H9 (cell line): ENCODE data around the gene RASSF8. TPM values are rescaled to one million over a fixed set of nuclear protein-coding genes. Genes with fewer than 3 reads are reported as not detected.

Experiments used
- DNase-seq: peaks from one replicate; pipeline ENCODE4 v3.0.0-alpha.2; 2017
- H2AFZ ChIP-seq: one replicate; pipeline ENCODE4 v1.6.1; 2013; ENCODE audit warnings: mild to moderate bottlenecking, low read length, control low read depth, moderate library complexity
- H2AK5ac ChIP-seq: 2 replicates; pipeline ENCODE4 v1.6.1; 2013; ENCODE audit warnings: low read length, control low read depth, mixed read lengths; ENCODE audit not compliant: insufficient read length
- H2BK120ac ChIP-seq: one replicate; pipeline ENCODE4 v1.6.1; 2013; ENCODE audit warnings: low read depth, mild to moderate bottlenecking, low read length, control low read depth, inconsistent platforms; ENCODE audit not compliant: poor library complexity, severe bottlenecking
- H2BK12ac ChIP-seq: 2 replicates; pipeline ENCODE4 v1.6.1; 2013; ENCODE audit warnings: low read length, control low read depth, mixed read lengths, low read depth; ENCODE audit not compliant: insufficient read length
- H2BK15ac ChIP-seq: 2 replicates; pipeline ENCODE4 v1.6.1; 2013; ENCODE audit warnings: low read depth, low read length, control low read depth
- H2BK20ac ChIP-seq: one replicate; pipeline ENCODE4 v1.6.1; 2013; ENCODE audit warnings: low read depth, mild to moderate bottlenecking, low read length, control low read depth, inconsistent platforms; ENCODE audit not compliant: poor library complexity, severe bottlenecking
- H2BK5ac ChIP-seq: 2 replicates; pipeline ENCODE4 v1.6.1; 2013; ENCODE audit warnings: low read length, control low read depth, mixed read lengths; ENCODE audit not compliant: insufficient read length
- H3K14ac ChIP-seq: 2 replicates; pipeline ENCODE4 v1.6.1; 2013; ENCODE audit warnings: low read length, control low read depth; ENCODE audit not compliant: insufficient read depth
- H3K18ac ChIP-seq: 2 replicates; pipeline ENCODE4 v1.6.1; 2013; ENCODE audit warnings: low read depth, mild to moderate bottlenecking, mixed read lengths, low read length, control low read depth; ENCODE audit not compliant: insufficient read length
- H3K23ac ChIP-seq: 2 replicates; pipeline ENCODE4 v1.6.1; 2013; ENCODE audit warnings: low read length, control low read depth, mixed read lengths, low read depth; ENCODE audit not compliant: insufficient read length
- H3K23me2 ChIP-seq: 2 replicates; pipeline ENCODE4 v1.6.1; 2013; ENCODE audit warnings: low read depth, mild to moderate bottlenecking, mixed read lengths, low read length, control low read depth; ENCODE audit not compliant: insufficient read length, poor library complexity, severe bottlenecking
- H3K27ac ChIP-seq: 2 replicates; pipeline ENCODE4 v1.5.1; 2013; ENCODE audit warnings: low read length, control low read depth, mixed read lengths, low read depth; ENCODE audit not compliant: insufficient read length
- H3K27me3 ChIP-seq: 2 replicates; pipeline ENCODE4 v1.6.1; 2013; ENCODE audit warnings: low read length, control low read depth, inconsistent platforms; ENCODE audit not compliant: insufficient read depth
- H3K4ac ChIP-seq: 2 replicates; pipeline ENCODE4 v1.6.1; 2013; ENCODE audit warnings: low read depth, mild to moderate bottlenecking, control low read depth, inconsistent platforms, low read length, moderate library complexity
- H3K4me1 ChIP-seq: 2 replicates; pipeline ENCODE4 v1.6.1; 2013; ENCODE audit warnings: low read length, control low read depth, inconsistent platforms; ENCODE audit not compliant: insufficient read depth
- H3K4me2 ChIP-seq: 2 replicates; pipeline ENCODE4 v1.6.1; 2013; ENCODE audit warnings: low read length, control low read depth, mixed read lengths; ENCODE audit not compliant: insufficient read length, insufficient read depth
- H3K56ac ChIP-seq: 2 replicates; pipeline ENCODE4 v1.6.1; 2013; ENCODE audit warnings: low read depth, mild to moderate bottlenecking, mixed read lengths, low read length, control low read depth; ENCODE audit not compliant: insufficient read length
- H3K79me1 ChIP-seq: 2 replicates; pipeline ENCODE4 v1.6.1; 2013; ENCODE audit warnings: low read depth, mild to moderate bottlenecking, moderate library complexity, low read length, control low read depth, inconsistent platforms; ENCODE audit not compliant: insufficient read depth, poor library complexity, severe bottlenecking
- H3K79me2 ChIP-seq: 2 replicates; pipeline ENCODE4 v1.6.1; 2013; ENCODE audit warnings: low read length, control low read depth, inconsistent platforms; ENCODE audit not compliant: insufficient read depth
- H3K9ac ChIP-seq: 2 replicates; pipeline ENCODE4 v1.6.1; 2013; ENCODE audit warnings: low read length, control low read depth, mixed read lengths; ENCODE audit not compliant: insufficient read length; ENCODE audit errors: extremely low read depth
- H3K9me3 ChIP-seq: one replicate; pipeline ENCODE4 v1.6.1; 2013; ENCODE audit warnings: low read depth, low read length, inconsistent platforms; ENCODE audit not compliant: control insufficient read depth
- H3T11ph ChIP-seq: one replicate; pipeline ENCODE4 v1.6.1; 2013; ENCODE audit warnings: mild to moderate bottlenecking, low read length, control low read depth, inconsistent platforms
- H4K20me1 ChIP-seq: one replicate; pipeline ENCODE4 v1.6.1; 2013; ENCODE audit not compliant: control insufficient read depth, insufficient read length, insufficient read depth
- H4K5ac ChIP-seq: 2 replicates; pipeline ENCODE4 v1.6.1; 2013; ENCODE audit warnings: low read depth, mild to moderate bottlenecking, mixed read lengths, low read length, control low read depth; ENCODE audit not compliant: insufficient read length
- H4K8ac ChIP-seq: replicated peaks from 2 replicates; pipeline ENCODE4 v1.6.1; 2013; ENCODE audit warnings: low read length, control low read depth, mixed read lengths, low read depth; ENCODE audit not compliant: insufficient read length
- H4K91ac ChIP-seq: 2 replicates; pipeline ENCODE4 v1.6.1; 2013; ENCODE audit warnings: low read depth, mild to moderate bottlenecking, moderate library complexity, mixed read lengths, low read length, control low read depth; ENCODE audit not compliant: insufficient read length
- H3K27ac Mint-ChIP-seq, 3 experiments: 2 replicates in 2 of 3; 3 replicates in 1 of 3; pipeline ENCODE4 v1.8.0; 2020 to 2021; ENCODE audit warnings: mixed read lengths in 3 of 3, mild to moderate bottlenecking in 1 of 3, moderate library complexity in 1 of 3
- H3K27me3 Mint-ChIP-seq: 2 replicates; pipeline ENCODE4 v1.8.0; 2021; ENCODE audit warnings: low read depth, mild to moderate bottlenecking, moderate library complexity, mixed read lengths
- H3K36me3 Mint-ChIP-seq, 3 experiments: 2 replicates in 2 of 3; 3 replicates in 1 of 3; pipeline ENCODE4 v1.8.0; 2020 to 2021; ENCODE audit warnings: low read depth in 3 of 3, mixed read lengths in 3 of 3; ENCODE audit not compliant: insufficient read depth in 1 of 3
- H3K4me1 Mint-ChIP-seq, 2 experiments: 2 replicates each; pipeline ENCODE4 v1.8.0; 2020; ENCODE audit warnings: mixed read lengths in 2 of 2
- H3K4me3 Mint-ChIP-seq, 2 experiments: 2 replicates in 1 of 2; 3 replicates in 1 of 2; pipeline ENCODE4 v1.8.0; 2020 to 2021; ENCODE audit warnings: mild to moderate bottlenecking in 2 of 2, mixed read lengths in 2 of 2, moderate library complexity in 1 of 2
- H3K9me3 Mint-ChIP-seq, 2 experiments: 2 replicates in 1 of 2; 3 replicates in 1 of 2; pipeline ENCODE4 v1.8.0; 2020; ENCODE audit warnings: mild to moderate bottlenecking in 2 of 2, mixed read lengths in 2 of 2, moderate library complexity in 1 of 2
- WGBS: extraction: QIAGEN DNeasy Blood & Tissue Kit; methylation state at CpG from one replicate; pipeline ENCODE4 v1.1.7; 2013; ENCODE audit warnings: missing lambda C conversion rate, low lambda C conversion rate, mixed read lengths; ENCODE audit not compliant: insufficient read length; ENCODE audit errors: extremely low coverage; 5-methylcytosine and 5-hydroxymethylcytosine counted together
- total RNA-seq: library from RNA; stranded (reverse); gene quantifications from 2 replicates; pipeline ENCODE4 v1.2.1, GENCODE V29; 2021
- TF ChIP-seq, protein P1 (sequence below): fragments of 200-600 bp; sonication (generic); conservative IDR thresholded peaks from 3 replicates; pipeline ENCODE4 v1.8.0; 2021; ENCODE audit warnings: antibody characterized with exemption, mild to moderate bottlenecking

Gene RASSF8
- total RNA-seq, 1 experiment from 2014 or later, result 38.8 TPM

DNA sequence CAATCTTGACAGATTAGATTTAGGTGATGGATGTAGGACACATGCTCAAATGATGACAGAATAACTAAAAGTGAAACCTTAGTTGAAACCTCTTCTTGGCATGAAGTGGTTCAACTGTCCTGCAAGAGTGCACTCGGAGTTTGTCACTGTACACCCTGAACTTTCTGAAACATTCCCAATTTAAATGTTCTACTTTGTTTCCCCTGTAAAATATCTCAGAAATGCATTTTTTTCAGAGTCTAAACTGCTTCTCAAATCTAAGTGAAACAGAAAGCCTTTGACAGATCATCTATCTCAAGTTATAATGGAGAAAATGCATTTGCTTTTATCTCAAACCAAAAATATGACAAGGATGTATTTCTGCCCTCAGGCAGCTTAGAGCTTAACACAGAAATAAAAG, 100.3 kb downstream of the RASSF8 start:
- Histone ChIP-seq H3K9me3 (no peaks in the 10 kb centered on the region), H3K23ac (no peak overlapping the region), H3K18ac (no peak overlapping the region), H4K5ac (no peak overlapping the region), H4K91ac (no peak overlapping the region), H3K79me2 (no peaks in the 10 kb centered on the region), H2AFZ (no peak overlapping the region), H3K27ac (no peak overlapping the region), H3T11ph (no peak overlapping the region), H3K79me1 (no peaks in the 10 kb centered on the region), H4K20me1 (no peaks in the 10 kb centered on the region), H3K27me3 (no peaks in the 10 kb centered on the region), H2BK12ac (no peak overlapping the region), H3K4me1 (no peaks in the 10 kb centered on the region), H2BK5ac (no peak overlapping the region), H2BK20ac (no peak overlapping the region), H4K8ac (no peak overlapping the region), H3K56ac (no peak overlapping the region), H3K4ac (no peak overlapping the region), H3K4me2 (no peak overlapping the region), H2AK5ac (no peak overlapping the region), H3K23me2 (no peaks in the 10 kb centered on the region), H2BK15ac (no peak overlapping the region), H3K9ac (no peak overlapping the region), H3K14ac (no peak overlapping the region), H2BK120ac (no peak overlapping the region)
- TF ChIP-seq, protein P1, sequence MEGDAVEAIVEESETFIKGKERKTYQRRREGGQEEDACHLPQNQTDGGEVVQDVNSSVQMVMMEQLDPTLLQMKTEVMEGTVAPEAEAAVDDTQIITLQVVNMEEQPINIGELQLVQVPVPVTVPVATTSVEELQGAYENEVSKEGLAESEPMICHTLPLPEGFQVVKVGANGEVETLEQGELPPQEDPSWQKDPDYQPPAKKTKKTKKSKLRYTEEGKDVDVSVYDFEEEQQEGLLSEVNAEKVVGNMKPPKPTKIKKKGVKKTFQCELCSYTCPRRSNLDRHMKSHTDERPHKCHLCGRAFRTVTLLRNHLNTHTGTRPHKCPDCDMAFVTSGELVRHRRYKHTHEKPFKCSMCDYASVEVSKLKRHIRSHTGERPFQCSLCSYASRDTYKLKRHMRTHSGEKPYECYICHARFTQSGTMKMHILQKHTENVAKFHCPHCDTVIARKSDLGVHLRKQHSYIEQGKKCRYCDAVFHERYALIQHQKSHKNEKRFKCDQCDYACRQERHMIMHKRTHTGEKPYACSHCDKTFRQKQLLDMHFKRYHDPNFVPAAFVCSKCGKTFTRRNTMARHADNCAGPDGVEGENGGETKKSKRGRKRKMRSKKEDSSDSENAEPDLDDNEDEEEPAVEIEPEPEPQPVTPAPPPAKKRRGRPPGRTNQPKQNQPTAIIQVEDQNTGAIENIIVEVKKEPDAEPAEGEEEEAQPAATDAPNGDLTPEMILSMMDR, result no peak
- Mint-ChIP-seq H3K4me1 (peaks cover 8% of the 10 kb centered on the region in 2 experiments), H3K9me3 (no peaks in the 10 kb centered on the region; a peak in 1 of 5 replicates), H3K36me3 (peaks cover 9 to 19% (median 16%) of the 10 kb centered on the region in 3 experiments; a peak in 6 of 7 replicates), H3K27me3 (no peaks in the 10 kb centered on the region), H3K4me3 (no peak overlapping the region), H3K27ac (no peak overlapping the region)
- no peak for DNase-seq
- no CpG with 5 or more reads among the region's 1 CpG for WGBS
